Measurements from ENCODE around the gene PLK5.

- no peak for TF ChIP-seq CTCF (IDR thresholded peaks at IDR 0.05)
- no peak for TF ChIP-seq POLR2A (IDR thresholded peaks at IDR 0.05)
These were observed 44.0 kb downstream of the PLK5 start for GRCh38 chr19:1567848-1568227.

All from transverse colon (tissue), 3 donors.